ENCODE measurements around the gene C16orf96. TPM values are rescaled to one million over a fixed set of nuclear protein-coding genes. Genes with fewer than 3 reads are reported as not detected.

Gene C16orf96
- polyA plus RNA-seq, 1 donor: 1.1 TPM

DNA sequence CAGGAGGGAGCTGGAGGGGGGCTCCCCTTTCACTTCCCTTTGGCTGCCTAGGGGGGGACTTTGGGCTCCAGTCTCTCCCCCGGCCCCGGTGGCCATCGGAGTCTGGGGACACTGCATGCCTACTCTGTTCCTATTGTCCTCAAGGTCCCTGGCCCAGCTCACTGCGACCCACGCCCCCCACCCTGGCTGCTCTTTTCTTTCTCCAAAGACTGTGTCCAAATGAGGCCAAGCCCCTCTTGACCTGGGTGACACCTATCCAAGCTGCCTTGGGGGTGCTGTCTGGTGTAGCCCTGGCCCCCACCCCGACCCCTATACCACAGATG is 45.7 kb downstream of the C16orf96 start:
- DNase-seq: no peak

DNA sequence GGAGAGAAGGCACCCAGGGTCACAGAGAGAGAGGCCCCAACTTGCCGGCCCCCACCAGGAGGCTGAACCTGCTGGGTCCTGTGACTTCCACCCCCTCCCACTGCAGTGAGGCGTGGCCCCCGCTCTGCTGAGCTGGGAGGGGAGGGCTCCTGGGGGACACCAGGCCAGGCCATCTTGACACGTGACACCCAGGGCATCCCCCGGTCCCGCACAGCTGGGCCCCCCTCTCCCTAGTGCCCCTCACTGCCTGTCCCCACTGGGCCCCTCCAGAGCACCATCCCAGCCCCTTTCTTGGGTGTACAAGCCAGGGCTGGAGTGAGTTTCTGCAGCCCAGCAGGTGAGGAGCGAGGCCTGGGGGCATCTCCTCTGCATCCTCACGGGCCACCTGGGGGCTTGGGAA is 46.2 kb downstream of the C16orf96 start:
- DNase-seq: no peak

DNA sequence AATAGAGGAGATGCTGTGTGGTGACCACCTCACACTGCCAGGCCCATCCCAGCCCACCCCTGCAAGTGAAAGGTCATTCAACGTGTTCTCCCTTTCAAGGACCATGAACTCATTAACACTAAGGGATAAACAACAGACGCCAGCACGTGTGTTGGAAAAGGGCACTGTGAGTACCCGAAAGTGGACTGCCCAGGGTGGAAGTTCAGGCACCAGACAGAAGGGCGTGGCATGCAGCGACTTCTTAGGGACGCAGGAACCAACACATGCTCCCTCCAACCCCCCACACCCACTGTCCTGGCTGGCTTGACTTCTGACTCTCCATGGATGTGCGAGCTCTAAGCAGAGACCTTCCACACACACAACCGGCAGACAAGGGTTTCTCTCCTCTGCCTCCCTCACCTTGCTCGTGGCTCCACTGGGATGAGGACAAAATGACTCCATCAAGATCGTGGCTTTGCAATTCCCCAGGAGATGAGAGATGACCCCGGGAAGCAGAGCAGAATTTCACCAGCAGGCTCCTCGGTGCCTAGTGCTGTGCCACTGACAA is 47.6 kb downstream of the C16orf96 start:
- no peak for DNase-seq

DNA sequence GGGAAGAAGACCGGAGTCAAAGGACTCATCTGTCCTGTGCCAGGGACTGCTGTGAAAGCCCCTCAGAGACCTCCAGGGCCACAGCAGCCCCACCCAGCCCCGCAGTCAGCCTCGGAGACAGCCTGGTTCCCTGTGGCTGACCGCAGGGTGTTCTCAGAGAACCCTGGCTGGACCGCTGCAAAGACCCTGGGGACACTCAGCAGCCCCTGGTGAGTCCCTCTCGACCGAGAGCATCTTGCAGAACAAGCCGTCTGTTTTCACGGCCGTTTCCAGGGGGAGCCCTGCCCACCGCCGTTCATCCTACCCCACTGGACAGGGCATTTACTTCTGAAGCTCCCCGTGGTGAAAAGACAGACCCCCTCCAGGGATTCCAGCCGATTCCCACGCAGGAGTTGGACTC is 48.3 kb downstream of the C16orf96 start:
- DNase-seq: no peak

DNA sequence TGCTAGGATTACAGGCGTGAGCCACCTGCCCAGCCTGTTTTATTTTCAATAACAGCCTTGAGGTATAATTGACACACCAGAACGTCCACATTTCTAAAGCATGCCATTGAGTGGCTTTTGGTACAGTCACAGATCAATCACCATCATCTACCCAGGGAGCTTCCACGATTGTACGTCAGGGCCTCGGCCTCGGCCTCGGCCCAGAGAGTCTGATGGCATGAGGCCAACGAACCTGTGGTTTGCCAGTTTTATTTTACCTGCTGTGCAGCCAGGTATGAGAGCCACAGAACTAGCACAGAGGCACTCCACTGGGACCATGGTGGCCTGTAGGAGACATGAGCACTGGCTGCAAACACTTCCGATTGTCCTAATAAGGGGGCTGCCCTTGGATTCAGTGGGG is 50.2 kb downstream of the C16orf96 start:
- DNase-seq: no peak

DNA sequence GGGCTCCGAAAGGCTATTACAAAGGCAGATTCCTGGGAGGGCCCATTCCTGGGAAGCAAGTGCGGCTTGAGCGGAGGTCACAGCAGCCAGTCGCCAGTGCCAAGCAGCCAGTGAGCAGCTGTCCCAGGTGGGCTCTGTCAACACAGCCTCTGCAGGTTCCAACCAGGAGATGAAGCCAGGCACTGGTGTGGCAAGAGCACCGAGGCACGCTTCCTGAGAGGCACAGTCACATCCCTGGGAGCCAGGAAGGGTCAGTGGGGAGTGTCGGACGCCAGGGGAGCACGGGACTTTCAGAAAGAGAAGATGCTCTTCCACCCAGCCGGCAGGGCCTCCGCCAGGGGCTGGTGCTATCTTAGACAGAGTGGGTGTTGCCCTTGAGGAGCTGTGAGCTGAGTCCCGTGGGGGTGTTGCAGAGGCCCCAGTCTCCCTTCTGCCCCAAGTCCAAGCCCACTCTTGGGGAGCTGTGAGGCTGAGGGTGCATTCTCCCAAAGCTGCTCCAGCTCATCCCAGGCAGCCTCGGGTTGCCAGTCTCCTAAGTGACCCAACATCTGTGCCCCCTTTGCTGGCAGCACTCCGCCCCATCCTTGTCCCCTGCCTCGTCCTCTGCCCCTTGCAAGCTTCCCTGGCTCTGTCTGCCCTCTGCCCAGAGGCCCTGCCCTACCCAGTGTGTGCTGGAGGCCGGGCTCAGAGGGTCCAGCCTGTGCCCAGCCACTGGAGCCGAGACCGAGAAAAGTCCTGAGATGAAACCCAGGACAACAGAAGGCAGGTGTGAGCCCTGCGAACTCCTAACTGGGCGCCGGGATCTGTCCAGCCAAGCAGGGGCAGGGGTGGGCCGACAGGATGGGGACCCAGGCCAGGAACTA is 51.9 kb downstream of the C16orf96 start:
- no peak for DNase-seq

DNA sequence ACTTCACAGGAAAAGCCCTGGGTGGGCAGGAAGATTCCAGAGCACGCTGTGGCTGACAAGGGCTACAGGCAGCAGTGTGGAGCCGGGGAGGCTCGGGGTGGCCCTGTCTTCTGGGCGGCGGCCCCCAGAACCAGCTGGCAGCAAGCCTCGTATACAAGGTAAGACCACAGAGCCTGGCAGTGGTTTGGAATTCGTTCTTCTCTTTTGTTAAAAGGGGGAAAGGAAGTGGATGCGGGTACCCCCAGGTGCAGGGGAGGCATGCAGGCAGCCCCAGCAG is 52.5 kb downstream of the C16orf96 start:
- no peak for DNase-seq

DNA sequence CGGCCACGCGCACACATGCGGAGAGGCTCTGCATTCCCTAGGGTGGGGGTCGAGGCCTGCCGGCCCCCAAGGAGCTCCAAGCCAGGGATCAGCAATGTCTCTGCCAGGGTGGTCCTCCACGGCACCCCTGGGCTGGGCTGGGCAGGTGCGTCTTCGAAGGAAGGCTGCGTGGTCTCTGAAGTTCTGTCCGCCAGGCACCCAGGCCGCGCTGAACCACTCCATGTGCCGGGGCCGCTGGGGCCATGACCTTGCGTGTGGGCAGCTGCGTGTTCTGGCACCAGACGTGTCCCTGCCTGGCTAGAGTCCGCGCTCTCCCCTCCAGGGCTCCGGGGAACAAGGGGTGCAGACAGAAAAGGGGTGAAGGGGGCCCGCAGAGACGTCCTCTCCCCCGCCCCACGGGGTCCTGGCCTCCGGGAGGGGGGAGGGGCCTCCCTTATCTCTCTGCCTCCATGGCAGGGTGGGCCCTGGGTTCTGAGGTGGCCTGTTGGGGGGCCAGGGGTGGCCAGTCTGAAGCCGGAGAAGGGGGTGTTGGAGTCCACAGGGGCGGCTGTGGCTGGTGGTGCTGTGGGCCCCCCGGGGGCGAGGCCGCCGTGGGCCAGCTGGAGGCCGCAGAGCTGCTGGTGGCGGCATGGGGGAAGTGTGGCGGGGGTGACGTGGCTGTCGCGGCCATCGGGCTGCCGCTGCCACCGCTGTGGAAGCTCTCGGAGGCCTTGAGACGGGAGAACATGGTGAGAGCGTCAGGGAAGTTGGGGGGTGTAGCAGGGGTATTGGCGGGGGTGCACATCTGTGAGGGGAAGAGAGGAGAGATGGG is 53.3 kb downstream of the C16orf96 start:
- DNase-seq: no peak

DNA sequence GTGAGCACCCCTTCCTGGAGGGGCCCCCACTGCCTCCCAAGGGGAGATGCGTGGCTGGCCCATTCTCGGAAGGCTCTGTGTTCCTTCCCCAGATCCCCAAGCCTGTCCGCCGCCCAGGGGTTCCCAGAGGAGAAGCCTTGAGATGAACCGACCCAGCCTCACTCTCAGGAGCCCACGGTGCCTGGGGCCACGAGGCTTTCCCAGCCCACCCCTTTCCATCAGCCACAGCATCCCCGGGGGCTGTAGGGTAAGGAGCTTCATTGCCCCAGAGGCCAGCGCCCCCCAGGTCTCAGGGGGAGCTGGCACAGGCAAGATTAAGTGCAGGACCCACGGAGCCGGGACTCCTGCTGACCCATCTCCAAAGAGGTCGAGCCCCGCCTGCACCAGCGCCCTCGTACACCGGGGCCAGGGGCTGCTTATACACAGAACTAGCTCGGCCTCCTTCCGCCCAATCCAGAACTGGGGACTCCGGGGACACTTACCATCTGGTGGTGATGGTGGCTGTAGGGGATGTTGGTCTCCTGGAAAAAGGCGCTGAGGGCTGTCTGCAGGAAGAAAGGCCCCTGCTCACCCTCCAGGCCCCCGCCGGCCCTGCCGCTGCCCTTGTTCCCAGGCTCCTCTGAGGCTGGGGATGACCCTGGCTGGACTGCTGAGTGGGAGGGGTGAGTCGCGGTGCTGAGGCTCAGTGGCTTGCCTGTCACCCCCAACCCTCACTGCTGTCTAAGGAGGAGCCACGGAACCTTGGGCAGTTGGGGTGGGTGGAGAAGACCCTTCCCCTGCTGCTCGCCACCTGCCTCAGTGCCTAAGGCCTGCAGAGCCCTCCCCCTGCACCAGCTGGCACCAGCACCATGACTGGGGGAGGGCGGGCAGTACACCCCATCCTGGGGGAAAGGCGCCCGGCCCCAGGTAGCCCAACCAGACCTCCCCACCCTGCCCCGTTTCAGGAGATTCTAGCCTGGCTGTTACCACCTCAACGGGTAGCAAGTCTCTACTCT is 54.2 kb downstream of the C16orf96 start:
- no peak for DNase-seq

DNA sequence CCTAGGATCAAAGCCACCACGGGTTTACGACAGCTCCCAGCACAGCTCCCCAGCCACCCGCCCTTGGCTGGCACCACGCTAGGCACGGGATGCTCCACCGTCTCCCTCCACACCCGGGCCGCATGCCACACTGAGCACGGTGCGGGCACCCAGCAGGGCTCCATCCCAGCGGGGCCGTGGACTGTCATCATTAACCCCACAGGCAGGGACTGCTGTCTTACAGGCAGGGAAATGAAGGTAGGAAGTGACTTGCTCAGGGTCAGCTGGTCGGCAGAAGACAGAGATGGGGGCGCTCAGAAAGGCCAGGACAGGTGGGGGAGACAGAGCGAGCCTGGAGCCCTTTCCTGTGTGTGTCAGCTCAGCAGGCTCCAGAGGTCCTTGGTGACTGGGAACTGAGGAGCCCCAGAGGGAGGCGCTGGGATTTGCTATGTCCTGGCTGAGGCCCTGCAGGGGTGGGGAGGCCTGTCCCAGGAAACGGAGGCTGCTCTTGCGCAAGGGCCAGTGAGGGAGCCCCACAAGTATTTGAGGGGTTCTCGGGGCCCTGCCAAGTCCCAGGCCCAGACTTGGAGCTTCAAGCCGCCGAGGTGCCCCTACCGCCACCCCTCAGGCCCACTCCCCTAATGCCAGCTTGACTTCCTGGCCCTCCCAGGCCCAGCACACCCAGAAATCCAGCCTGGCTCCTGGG is 55.3 kb downstream of the C16orf96 start:
- no peak for DNase-seq

DNA sequence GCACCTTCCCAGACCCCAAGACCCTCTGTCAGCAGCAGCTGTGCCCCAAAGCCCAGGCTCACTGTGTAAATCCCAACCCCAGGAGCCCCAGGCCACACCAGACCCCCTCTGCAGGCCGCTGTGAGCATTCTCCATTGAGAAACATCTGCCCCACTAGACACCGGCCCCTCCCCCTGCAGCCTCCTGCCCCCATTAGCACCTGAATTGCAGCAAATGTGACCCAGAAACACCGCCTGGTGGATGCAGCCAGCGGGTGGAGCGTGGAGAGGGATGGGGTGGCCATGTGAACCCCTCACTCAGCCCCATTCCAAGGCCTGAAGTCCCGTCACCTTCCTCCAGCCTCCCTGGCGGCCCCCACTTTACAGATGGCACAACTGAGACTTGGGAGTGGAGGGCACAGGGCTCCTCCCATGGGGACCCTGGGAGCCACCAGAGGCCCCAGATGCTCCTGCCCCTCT is 56.4 kb downstream of the C16orf96 start:
- DNase-seq: no peak

DNA sequence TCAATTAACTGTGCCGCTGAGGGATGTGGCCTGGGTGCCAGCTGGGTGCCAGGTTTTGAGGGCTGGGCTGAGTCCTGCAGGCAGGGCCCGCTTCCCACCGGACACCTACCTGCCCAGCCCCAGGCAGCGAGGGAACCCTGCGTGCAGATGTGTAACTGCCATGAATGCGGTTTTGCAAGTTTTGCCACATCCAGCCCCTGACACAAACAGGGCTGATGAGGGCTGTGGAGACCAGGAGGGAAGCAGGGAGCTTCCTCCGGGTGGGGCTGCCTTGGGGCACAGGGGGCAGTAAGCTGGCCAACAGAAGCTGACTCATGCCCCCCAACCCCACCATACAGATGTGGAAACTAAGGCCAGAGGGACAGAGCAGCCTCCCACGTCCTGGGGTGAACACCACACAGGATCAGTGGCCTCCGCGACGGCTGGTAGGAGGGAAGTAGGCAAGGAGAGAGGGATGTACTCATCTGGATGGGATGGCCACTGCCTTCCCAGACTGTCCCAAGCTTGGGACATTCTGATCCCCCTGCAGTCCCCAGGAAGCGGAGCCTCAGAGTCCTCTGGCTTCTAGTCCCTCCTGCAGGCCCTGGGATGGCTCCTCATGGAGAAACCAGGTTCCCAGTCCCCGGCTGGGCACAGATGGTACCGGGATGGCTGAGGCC is 57.0 kb downstream of the C16orf96 start:
- DNase-seq: no peak

DNA sequence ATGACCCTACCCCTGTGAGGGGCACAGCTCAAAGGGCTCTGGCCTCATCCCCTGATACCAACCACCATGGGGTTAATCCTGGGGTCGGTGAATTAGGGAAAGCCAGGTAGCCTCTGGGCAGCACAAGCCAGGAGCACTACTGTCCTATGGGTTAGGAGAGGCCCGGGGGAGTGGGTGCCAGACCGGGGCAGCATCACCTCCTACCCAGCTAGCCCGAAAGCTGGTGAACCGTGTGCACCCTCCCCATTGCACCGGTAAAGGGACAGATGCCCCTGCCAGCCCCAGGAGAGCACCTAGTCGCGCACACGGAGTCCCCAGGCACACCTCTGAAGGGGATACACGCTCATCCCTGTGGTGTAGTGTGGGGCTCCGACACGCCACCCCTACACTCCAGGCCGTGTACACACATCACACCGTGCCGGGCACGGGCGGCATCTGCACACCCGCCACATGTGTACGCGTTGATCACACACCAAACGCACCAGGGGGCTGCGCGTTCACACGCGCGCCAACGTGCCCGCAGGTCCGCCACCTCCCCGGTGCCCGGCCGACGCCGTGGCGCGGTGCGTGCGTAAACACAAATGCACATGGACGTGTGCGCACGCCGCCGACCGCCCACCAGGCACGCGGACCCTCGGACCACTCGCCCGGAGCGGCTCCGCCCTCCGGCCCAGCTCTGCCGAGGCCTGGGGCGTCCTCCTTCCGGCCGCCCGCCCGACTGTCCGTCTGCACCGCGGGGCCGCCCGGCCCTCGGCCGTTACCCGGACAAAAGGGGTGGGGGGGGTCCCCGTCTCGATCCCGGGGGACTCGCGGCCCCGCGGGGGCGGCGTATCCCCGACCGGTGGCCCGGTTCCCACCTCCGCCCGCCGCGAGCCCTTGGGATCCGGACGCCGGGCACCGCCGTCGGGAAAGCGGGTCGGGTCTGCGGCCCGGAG is 57.8 kb downstream of the C16orf96 start:
- no peak for DNase-seq

DNA sequence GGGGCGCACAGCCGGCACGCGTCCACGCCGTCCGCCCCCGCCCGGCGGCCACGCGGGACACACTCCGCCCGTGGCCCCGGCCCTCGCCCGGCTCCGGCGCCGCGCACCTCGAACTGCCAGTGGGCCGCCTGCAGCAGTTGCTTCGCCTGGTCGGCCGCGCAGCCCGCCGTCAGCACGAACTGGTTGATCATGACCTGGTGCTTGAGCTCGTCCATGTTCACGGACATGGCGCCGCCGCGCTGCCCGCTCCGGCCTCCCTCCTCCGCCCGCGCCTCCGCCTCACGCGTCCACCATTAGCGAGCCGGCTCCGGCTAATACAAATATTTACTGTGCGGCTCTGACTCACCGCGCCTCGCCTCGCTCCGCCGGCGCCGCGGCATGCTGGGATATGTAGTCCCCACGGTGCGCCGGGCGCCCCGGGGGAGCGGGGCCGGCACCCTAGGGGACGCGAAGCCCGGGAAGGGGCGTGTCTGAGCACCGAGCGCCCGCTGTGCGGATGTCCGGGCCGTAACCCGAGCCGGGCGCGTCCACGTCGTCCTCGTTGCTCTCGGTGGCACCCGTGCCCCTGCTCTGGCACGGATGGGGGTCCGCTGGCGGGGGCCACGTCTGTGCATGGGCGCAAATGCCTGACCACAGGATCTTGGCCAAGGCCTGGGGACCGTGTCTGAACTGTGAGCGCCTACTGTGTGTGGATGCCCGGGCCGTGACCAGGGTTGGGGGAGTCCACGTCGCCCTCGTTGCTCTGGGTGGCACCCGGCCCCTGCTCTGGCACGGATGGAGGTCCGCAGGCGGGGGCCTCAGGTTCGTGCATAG is 58.6 kb downstream of the C16orf96 start, which contains the start of gene UBALD1:
UBALD1 (minus strand) TSS at position 318 of the 813 bp plus-strand sequence; CDS start at position 227, 91 bp downstream.
- peak; percentile 81 for DNase-seq

DNA sequence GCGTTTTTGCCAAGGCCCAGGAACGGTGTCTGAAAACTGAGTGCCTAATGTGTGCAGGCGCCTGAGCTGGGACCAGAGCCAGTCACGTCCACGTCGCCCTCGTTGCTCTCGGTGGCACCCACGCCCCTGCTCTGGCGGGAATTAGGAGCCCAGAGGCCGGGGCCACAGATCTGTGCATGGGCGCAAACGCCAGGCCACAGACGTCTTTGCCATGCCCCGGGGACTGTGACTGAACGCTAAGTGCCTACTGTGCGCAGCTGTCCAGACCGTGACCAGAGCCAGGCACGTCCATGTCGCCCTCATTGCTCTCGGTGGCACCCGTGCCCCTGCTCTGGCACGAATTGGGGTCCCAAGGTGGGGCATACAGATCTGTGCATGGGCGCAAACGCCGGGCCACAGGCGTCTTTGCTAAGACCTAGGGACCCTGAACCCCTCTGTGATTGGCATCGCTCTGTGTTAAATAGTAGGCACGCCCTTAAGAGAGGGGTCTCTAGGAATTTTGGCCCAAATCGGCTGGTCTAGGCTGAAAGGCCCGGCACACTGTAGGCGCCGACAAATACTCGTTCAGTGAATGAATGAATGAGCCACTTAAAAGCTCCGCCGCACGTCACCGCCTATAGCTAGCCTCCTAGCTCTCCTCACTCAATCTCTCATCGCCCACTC is 59.4 kb downstream of the C16orf96 start:
- DNase-seq: no peak

DNA sequence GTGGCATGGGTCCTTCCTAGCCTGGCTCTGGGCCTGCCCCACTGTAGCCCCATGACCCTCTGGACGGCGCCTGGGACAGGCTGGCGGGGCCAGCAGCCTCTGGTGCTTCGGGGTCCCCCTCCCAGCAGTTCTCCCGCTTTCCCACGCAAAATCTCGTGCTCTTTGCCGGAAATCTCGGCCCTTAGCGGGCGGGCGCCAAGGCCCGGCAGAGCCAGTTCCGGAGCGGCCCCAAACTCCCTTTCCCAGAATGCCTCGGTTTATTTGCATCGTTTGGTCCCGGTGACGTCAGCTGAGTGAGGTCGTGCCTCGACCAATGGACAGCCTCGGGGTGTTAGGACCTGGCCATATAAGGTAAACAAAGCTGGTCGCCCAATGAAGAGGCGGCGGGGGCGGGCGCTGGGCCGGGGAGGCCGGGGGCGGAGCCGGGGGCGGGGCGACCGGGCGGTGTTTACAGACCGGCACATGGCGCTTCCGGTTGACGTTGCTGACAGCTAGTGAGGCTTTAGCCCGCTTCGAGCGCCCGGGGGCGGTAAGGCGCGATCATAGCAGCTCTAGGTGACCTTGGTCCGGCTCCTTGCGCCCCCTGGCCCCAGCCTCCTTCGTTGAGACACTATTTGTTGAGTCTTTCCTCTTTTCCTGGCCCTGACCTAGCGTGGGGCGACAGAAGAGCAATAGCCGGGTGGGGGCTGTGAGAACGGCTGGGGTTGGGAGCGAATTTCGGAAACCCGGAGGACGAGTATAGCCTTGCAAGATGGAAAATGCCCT is 60.1 kb downstream of the C16orf96 start:
- peak; percentile 100 for DNase-seq

DNA sequence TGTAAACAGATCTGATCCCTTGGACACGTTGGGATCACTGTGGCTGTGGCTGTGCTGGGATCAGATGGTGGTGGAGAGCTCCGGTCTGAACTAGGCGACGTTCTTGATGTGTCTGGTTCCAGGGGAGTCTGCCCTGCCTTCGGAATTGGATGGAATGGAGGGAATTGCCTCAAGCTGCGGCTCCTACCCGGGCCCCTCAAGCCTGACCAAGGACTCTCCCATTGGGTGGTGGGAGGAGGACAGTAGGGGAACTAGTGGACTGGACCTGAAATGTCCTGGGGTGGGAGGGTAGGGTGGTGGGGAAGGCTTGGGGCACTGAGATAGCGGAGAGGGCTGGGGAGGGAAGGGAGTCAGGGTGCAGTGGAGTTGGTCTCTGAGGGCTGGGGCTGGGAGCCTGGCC is 61.7 kb downstream of the C16orf96 start:
- DNase-seq: no peak

All from hindlimb muscle (tissue), 1 donor.